ENCODE results near the gene PRSS57.
"Not testable (repeated sequence)": the region's sequence is repeated elsewhere in the genome, so short reads cannot be mapped to it uniquely, and the experiment has no call there.

PRSS57 gene

GRCh38 chr19:698529-698928 lies 3.3 kb upstream of the PRSS57 start:
- H3K79me2 ChIP-seq (ENCODE audit: low read length); H3K36me3 ChIP-seq (replicated peaks; ENCODE audit: low read depth, low read length); H3K9ac ChIP-seq (ENCODE audit: low read length); H3K27ac ChIP-seq (ENCODE audit: low read length); H3K4me1 ChIP-seq (ENCODE audit: low read length); H2AFZ ChIP-seq (ENCODE audit: low read depth, low read length); H4K20me1 ChIP-seq (ENCODE audit: insufficient read depth, low read length); H3K27me3 ChIP-seq (ENCODE audit: low read depth, low read length); H3K9me3 ChIP-seq (ENCODE audit: insufficient read depth, low read length); H3K4me3 ChIP-seq (ENCODE audit: low read length); H3K4me2 ChIP-seq (ENCODE audit: low read length): not testable (repeated sequence)

GRCh38 chr19:694481-695351 lies 536 bp downstream of the PRSS57 start:
- H3K4me2 ChIP-seq (ENCODE audit: low read length) = no peak overlapping the region

GRCh38 chr19:690203-690602 lies 5.0 kb downstream of the PRSS57 start:
- H4K20me1 ChIP-seq (ENCODE audit: insufficient read depth, low read length) = no peaks in the 10 kb centered on the region

More at GRCh38 chr19:694481-695351, 536 bp downstream of the PRSS57 start:
- Histone ChIP-seq H3K27ac (ENCODE audit: low read length) (no peak overlapping the region), H3K4me1 (ENCODE audit: low read length) (no peaks in the 10 kb centered on the region), H3K9me3 (ENCODE audit: insufficient read depth, low read length) (no peaks in the 10 kb centered on the region), H3K9ac (ENCODE audit: low read length) (no peak overlapping the region), H4K20me1 (ENCODE audit: insufficient read depth, low read length) (no peaks in the 10 kb centered on the region), H2AFZ (ENCODE audit: low read depth, low read length) (no peak overlapping the region), H3K36me3 (replicated peaks; ENCODE audit: low read depth, low read length) (no peaks in the 10 kb centered on the region), H3K79me2 (ENCODE audit: low read length) (no peaks in the 10 kb centered on the region), H3K27me3 (ENCODE audit: low read depth, low read length) (no peaks in the 10 kb centered on the region), H3K4me3 (ENCODE audit: low read length) (no peak overlapping the region)
- no peak for TF ChIP-seq EZH2phosphoT487 (IDR thresholded peaks at IDR 0.05; ENCODE audit: low read depth)
- TF ChIP-seq, protein P1, sequence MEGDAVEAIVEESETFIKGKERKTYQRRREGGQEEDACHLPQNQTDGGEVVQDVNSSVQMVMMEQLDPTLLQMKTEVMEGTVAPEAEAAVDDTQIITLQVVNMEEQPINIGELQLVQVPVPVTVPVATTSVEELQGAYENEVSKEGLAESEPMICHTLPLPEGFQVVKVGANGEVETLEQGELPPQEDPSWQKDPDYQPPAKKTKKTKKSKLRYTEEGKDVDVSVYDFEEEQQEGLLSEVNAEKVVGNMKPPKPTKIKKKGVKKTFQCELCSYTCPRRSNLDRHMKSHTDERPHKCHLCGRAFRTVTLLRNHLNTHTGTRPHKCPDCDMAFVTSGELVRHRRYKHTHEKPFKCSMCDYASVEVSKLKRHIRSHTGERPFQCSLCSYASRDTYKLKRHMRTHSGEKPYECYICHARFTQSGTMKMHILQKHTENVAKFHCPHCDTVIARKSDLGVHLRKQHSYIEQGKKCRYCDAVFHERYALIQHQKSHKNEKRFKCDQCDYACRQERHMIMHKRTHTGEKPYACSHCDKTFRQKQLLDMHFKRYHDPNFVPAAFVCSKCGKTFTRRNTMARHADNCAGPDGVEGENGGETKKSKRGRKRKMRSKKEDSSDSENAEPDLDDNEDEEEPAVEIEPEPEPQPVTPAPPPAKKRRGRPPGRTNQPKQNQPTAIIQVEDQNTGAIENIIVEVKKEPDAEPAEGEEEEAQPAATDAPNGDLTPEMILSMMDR (IDR thresholded peaks at IDR 0.05; ENCODE audit: low read depth, low read length) = no peak

DNA sequence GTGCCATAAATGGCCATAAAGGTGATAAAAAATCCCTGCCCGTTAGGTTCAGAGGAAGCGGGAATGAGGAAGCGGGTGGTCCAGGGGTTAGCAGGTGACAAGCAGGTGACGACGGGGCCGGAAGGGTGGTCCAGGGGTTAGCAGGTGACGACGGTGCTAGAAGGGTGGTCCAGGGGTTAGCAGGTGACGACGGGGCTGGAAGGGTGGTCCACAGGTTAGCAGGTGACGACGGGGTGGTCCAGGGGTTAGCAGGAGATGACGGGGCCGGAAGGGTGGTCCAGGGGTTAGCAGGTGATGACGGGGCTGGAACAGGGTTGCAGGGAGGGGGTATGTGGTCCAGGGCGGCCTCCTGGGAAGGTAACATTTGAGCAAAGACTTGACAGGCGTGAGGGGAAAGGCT lies 6.3 kb downstream of the PRSS57 start:
- no peak overlapping the region for H3K4me2 ChIP-seq (ENCODE audit: low read length)
- H3K4me3 ChIP-seq (ENCODE audit: low read length) = no peak overlapping the region
- no peaks in the 10 kb centered on the region for H4K20me1 ChIP-seq (ENCODE audit: insufficient read depth, low read length)
- H3K27ac ChIP-seq (ENCODE audit: low read length) = no peak overlapping the region
- TF ChIP-seq, protein P1 (IDR thresholded peaks at IDR 0.05; ENCODE audit: low read depth, low read length) = no peak
- no peak for TF ChIP-seq EZH2phosphoT487 (IDR thresholded peaks at IDR 0.05; ENCODE audit: low read depth)
- no peaks in the 10 kb centered on the region for H3K79me2 ChIP-seq (ENCODE audit: low read length)
- no peaks in the 10 kb centered on the region for H3K27me3 ChIP-seq (ENCODE audit: low read depth, low read length)
- H3K36me3 ChIP-seq (replicated peaks; ENCODE audit: low read depth, low read length) = no peaks in the 10 kb centered on the region
- H3K9me3 ChIP-seq (ENCODE audit: insufficient read depth, low read length) = no peaks in the 10 kb centered on the region
- no peaks in the 10 kb centered on the region for H3K4me1 ChIP-seq (ENCODE audit: low read length)
- no peak overlapping the region for H3K9ac ChIP-seq (ENCODE audit: low read length)
- no peak overlapping the region for H2AFZ ChIP-seq (ENCODE audit: low read depth, low read length)

More at GRCh38 chr19:690203-690602, 5.0 kb downstream of the PRSS57 start:
- H2AFZ ChIP-seq (ENCODE audit: low read depth, low read length) = no peak overlapping the region
- no peak overlapping the region for H3K9ac ChIP-seq (ENCODE audit: low read length)
- H3K4me1 ChIP-seq (ENCODE audit: low read length) = no peaks in the 10 kb centered on the region
- H3K27ac ChIP-seq (ENCODE audit: low read length) = no peak overlapping the region
- no peak overlapping the region for H3K4me2 ChIP-seq (ENCODE audit: low read length)
- no peaks in the 10 kb centered on the region for H3K27me3 ChIP-seq (ENCODE audit: low read depth, low read length)
- H3K36me3 ChIP-seq (replicated peaks; ENCODE audit: low read depth, low read length) = no peaks in the 10 kb centered on the region
- no peak overlapping the region for H3K4me3 ChIP-seq (ENCODE audit: low read length)
- H3K79me2 ChIP-seq (ENCODE audit: low read length) = no peaks in the 10 kb centered on the region
- H3K9me3 ChIP-seq (ENCODE audit: insufficient read depth, low read length) = no peaks in the 10 kb centered on the region
- TF ChIP-seq, protein P1 (IDR thresholded peaks at IDR 0.05; ENCODE audit: low read depth, low read length) = no peak
- TF ChIP-seq EZH2phosphoT487 (IDR thresholded peaks at IDR 0.05; ENCODE audit: low read depth) = no peak

Data from OCI-LY3 (cell line).